Fibroblast of skin of left quadriceps (primary cell): Measurements from ENCODE around the gene RALGAPA2.

Experiments used
- DNase-seq, 2 experiments: peaks; one replicate each; pipeline ENCODE4 v3.0.0-alpha.2; 2013; ENCODE audit warnings: low read depth in 2 of 2

The RALGAPA2 gene

DNA sequence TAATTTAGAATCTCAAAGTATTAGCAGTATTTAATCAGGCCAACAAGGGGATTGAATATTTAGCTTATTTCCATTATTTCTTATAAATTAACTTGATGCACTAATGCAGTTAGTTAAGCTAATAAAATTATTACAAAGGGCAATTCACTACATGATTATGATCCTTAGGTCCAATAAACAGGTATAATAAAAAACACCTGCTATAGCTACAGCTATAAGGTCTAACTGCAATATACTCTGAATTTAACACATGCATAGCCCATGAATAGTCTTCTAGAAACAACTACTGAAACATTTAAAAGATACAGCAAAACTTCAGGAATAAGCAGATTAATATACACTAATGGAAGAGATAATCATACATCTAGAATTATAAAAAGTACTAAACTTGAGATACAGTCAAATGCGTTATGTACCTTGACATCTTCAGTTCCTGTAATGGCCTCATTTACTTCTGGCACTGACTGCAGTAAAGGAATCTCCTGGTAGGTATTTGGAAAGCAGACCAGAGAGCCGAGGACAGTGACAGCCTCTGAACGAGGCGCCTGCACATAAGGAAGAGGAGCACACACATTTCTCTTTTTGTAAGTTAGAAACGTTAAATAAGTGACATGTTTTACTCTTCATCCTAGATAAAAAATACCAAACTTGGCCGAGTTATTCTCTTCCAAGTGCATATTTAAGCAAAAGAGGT is 176.1 kb downstream of the RALGAPA2 start:
- DNase-seq = no peak

DNA sequence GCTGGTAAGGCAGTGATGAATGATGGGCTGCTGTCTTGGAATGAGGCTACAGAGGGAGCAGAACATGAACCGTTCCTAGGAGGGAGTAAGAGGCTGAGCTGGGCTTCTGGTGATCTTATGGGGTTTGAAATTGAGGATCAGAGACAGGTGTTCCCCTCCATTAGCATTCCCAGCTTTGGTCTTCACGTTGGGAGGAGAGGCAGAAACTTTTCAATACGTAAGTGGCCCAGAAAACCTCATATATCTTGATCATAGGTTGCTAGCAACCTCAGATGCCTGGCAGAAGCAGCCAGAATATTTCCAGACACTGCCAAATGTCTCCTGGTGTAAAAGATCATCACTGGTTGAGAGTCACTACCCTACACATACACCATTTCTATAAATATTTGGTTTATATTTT is 177.4 kb downstream of the RALGAPA2 start:
- DNase-seq = no peak

DNA sequence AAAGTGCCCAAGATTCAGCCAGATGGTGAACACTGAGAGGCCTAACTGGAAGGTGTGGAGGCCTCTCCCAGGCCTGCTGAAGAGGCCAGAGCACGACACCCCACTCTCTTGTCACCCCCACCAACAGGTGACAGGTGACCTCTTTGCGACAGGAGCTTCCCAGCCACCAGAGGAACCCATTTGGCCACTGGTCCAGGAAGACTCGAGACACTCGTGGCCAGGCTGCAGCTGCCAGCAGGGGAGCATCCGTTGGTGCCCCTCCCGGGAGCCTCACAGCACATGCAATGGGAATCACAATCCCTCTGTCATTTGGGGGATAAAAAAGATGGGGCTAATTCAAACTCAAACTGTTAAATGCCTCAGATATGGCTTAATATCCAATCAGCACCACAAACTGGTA is 181.2 kb downstream of the RALGAPA2 start:
- no peak for DNase-seq

DNA sequence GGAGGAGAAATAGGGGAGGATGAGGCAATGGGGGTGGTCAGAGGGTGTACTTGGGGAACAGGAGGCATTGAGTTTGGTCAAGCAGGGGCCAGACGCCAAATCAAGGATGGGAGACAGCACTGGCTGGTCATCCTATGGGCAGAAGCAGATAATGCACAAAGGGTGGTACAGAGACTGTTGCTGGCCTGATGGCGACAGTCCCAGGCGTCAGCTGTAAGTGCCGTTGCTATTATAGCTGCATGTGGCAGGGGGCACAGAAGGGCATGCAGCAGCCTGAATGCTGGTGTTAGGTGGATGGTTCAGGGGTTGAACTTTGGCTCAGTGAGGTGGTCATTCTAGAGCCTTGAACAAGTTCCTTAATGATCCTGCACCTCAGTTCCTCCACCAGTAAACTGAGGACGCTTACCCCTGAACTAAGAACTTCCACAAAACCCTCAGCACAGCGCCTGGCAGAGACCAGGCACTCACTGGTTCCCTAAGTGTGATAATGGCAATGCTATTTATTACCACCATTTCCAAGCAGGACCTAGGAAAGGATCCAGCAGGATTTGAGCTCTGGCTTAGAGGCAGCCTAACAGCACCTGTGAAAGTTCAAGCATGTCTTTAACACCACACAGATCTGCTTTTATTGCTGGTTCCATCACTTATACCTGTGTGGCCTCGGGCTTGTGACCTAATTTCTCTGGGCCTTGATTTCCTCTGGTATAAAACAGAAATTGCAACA is 181.9 kb downstream of the RALGAPA2 start:
- no peak for DNase-seq

- DNase-seq = no peak
Measured at GRCh38 chr20:20529597-20529996, 182.8 kb downstream of the RALGAPA2 start.

DNA sequence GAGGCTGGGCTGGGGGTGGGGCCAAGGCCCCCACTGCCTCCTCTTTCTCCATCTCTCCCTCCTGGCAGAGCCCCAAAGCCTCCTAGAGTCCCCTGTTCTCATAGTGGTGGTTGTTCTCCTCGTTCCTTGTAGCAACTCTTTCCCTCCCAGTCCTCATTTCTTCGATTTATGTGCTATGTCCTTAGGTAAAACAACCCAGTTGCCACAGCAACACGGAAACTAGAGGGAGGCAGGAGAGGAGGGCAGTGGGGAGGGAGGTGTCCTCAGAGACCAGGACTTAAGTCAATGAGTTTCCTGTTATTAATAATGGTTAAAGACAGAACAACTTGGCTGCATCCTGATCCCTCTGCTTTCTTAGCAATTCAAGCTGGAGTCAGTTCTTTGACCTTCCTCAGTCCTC is 183.6 kb downstream of the RALGAPA2 start:
- DNase-seq = no peak

- DNase-seq = no peak
Measured at GRCh38 chr20:20527661-20528060, 184.8 kb downstream of the RALGAPA2 start.

DNA sequence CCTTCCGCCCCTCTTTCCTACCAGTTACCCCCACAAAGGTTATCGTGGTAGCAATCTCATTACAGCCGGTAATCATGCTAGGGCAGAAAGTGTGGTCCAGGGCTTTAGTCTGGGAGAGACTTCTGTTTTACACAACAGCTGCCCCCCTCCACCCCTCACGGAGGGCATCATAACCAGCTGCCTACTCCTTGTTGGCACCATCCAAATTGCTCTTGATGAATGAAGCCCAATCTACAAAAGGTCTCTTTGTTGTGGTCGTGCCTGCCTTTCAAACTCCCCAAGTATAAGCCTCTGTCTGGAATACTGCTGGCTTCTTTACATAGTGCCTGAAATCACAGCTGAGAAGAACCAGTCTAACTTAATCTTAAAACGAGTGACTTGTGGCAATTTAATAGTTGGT is 186.7 kb downstream of the RALGAPA2 start:
- no peak for DNase-seq

GRCh38 chr20:20525214-20525613 is 187.2 kb downstream of the RALGAPA2 start:
- DNase-seq = no peak

GRCh38 chr20:20524756-20525155 is 187.7 kb downstream of the RALGAPA2 start:
- DNase-seq = no peak

DNA sequence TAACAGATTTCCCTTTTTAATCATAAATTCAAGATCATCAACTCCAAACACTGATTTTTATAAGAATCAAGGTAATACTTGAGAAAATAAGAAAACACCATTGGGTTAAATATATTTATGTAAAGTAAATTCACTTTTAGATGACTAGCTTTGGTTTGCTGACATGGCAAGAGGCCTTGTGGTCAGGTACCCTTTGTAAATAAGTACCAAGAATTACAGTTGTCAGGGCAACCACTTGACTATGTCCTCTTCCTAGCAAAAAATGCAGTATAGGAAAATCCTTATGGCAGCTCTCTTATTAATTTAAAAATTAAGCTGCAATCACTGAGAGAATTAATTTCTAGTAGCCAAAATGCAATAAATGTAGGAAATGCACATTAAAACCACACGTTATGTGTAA is 190.7 kb downstream of the RALGAPA2 start:
- DNase-seq = no peak

GRCh38 chr20:20520776-20521175 is 191.7 kb downstream of the RALGAPA2 start:
- peak; percentile 3 to 6 for DNase-seq

DNA sequence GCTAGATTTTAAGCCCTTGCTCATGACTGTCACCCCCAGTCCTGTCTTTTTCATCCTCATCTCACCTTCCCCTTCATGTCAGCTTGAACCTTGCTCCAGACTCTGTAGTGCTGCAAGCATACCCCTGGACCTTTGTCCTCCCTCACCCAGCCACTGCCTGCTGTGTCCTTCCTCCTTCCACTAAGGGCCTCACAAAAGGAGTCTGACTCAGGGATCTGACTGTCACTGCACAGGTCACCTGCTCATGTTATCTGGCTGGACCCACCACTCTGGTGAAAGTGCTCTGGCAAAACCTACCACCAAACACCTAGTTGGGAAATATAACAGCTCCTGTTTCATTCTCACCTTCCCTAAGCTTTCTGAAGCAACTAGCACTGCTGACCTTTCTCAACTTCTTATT is 193.2 kb downstream of the RALGAPA2 start:
- no peak for DNase-seq

GRCh38 chr20:20518263-20518662 is 194.2 kb downstream of the RALGAPA2 start:
- no peak for DNase-seq

- DNase-seq = no peak
Measured at GRCh38 chr20:20517296-20517695, 195.1 kb downstream of the RALGAPA2 start.

- DNase-seq = no peak
Measured at GRCh38 chr20:20513720-20514119, 198.7 kb downstream of the RALGAPA2 start.

- DNase-seq = no peak
Measured at GRCh38 chr20:20505554-20505953, 206.9 kb downstream of the RALGAPA2 start.

DNA sequence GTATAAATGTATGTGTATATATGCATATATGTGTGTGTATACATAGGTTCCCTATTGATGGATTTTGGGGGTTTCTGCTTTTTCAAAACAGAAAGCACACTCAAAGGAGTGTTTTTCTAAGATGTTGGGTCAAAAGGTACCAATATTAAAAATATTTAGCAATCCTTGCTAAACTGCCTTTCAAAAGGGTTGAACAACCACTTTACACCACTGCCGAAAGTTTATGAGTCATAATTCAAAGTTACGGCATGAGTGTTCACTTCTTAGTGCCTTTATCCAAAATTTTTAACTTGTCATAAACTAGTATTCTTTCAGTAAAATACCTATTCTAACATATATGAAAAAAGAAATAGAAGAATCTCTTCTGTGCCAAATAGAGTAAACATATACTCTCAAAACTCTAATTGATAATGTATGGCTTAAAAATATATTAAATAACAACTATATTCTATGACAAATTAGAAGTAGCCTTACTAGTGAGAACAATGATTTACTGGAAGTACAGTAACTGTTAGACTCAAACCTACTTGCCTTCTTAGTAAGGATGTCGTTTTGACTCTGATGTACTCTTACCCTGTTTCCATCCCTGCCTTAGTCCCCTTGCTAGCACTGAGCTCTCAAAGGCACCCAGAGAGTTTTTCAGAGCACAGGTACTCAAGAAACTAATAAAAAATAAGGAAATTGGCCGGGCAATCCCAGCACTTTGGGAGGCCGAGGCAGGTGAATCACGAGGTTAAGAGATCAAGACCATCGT is 208.5 kb downstream of the RALGAPA2 start:
- DNase-seq = no peak

GRCh38 chr20:20501128-20501527 is 211.3 kb downstream of the RALGAPA2 start:
- DNase-seq = no peak

- no peak for DNase-seq
Measured at GRCh38 chr20:20500312-20500711, 212.1 kb downstream of the RALGAPA2 start.

GRCh38 chr20:20499439-20499838 is 213.0 kb downstream of the RALGAPA2 start:
- no peak for DNase-seq

GRCh38 chr20:20498076-20498861 is 214.2 kb downstream of the RALGAPA2 start:
- no peak for DNase-seq
